ENCODE results near the gene UGT8. TPM values are rescaled to one million over a fixed set of nuclear protein-coding genes. Genes with fewer than 3 reads are reported as not detected.

The UGT8 gene
- total RNA-seq, 2 donors from 2014 or later: 4.8 to 10.4 TPM

DNA sequence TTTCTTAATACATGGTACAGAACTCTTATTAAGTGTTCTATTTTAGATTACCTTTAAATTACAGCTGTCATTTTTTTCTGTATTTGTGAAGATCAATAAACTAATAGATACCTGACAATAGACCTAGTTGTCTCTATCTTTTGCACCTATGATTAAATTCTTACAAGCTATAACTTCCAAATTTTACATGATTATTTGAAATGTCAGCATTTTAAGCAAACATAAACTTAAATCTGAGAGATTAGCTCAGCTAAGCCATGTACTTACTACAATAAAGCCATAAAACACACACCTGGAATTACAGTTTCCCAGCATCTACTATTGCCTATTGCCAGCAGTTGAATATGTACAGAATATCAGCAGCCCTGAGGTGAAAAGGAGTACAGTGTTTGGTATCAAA lies 118.8 kb downstream of the UGT8 start:
- DNase-seq: no peak
- Mint-ChIP-seq H3K27ac (no peak overlapping the region), H3K4me3 (no peak overlapping the region), H3K36me3 (ENCODE audit: low read depth) (no peaks in the 10 kb centered on the region), H3K27me3 (ENCODE audit: insufficient read depth) (no peaks in the 10 kb centered on the region), H3K4me1 (peaks cover 6% of the 10 kb centered on the region), H3K9me3 (no peaks in the 10 kb centered on the region)
- Histone ChIP-seq H3K27ac (ENCODE audit: low read depth, low read length) (no peak overlapping the region), H3K9ac (ENCODE audit: extremely low read depth, low read length, poor library complexity, severe bottlenecking) (no peak overlapping the region), H3K9me3 (ENCODE audit: control insufficient read depth, low read length) (no peaks in the 10 kb centered on the region), H3K4me3 (ENCODE audit: low read length) (no peak overlapping the region), H3K27me3 (ENCODE audit: control insufficient read depth, insufficient read depth, low read length, poor library complexity, severe bottlenecking) (no peaks in the 10 kb centered on the region), H3K36me3 (ENCODE audit: control insufficient read depth, insufficient read depth, low read length) (no peaks in the 10 kb centered on the region), H3K4me1 (ENCODE audit: control insufficient read depth, insufficient read depth, low read length) (no peaks in the 10 kb centered on the region)
- TF ChIP-seq, protein P1, sequence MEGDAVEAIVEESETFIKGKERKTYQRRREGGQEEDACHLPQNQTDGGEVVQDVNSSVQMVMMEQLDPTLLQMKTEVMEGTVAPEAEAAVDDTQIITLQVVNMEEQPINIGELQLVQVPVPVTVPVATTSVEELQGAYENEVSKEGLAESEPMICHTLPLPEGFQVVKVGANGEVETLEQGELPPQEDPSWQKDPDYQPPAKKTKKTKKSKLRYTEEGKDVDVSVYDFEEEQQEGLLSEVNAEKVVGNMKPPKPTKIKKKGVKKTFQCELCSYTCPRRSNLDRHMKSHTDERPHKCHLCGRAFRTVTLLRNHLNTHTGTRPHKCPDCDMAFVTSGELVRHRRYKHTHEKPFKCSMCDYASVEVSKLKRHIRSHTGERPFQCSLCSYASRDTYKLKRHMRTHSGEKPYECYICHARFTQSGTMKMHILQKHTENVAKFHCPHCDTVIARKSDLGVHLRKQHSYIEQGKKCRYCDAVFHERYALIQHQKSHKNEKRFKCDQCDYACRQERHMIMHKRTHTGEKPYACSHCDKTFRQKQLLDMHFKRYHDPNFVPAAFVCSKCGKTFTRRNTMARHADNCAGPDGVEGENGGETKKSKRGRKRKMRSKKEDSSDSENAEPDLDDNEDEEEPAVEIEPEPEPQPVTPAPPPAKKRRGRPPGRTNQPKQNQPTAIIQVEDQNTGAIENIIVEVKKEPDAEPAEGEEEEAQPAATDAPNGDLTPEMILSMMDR (conservative IDR thresholded peaks at IDR 0.05): no peak

DNA sequence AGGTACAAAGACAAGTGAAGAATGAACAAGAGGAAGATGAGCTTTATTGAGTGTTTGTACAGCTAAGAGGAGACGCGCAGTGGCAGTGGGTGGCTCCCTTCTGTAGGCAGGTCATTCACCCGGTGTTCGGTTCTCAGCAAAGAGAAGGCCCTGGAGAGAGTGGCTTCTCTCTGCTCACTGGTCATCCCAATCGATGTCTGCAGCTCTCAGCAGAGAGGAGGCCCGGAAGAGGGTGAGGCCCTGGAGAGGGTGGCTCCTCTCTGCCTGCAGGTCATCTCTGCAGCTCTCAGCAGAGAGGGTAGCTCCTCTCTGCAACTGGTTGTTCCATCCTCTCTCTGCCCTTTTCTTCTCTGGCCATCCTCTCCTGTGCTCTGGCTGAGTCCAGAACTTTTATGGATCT lies 126.5 kb downstream of the UGT8 start:
- WGBS, 2 experiments (ENCODE audit: insufficient coverage in 1 of 2, insufficient read length in 1 of 2): 70 to 80% methylated on average over 5 to 6 of the region's 6 CpGs
- no peak overlapping the region for H3K9ac ChIP-seq (ENCODE audit: extremely low read depth, low read length, poor library complexity, severe bottlenecking)

DNA sequence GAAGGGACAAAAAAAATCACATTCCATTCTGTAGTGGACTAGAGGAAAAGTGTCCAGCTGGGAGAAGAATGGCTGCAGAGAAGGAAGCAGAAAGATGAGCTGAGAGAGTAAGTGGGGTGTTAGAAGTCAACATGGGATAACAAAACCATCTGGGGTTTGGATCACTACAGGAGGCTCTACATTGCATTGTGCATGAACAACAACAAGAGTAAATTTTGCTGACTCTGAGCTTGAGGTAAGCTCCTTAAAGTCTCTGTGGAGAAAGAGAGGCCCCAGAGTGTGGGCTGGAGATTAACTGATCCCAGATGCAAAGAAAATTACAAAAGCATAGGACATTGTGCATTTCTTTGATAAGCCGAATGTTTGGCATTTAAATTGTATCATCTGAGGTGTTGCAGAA lies 128.9 kb downstream of the UGT8 start:
- no peak for DNase-seq
- Histone ChIP-seq H3K9ac (ENCODE audit: extremely low read depth, low read length, poor library complexity, severe bottlenecking) (no peak overlapping the region), H3K27ac (ENCODE audit: low read depth, low read length) (peak overlapping the region; percentile 19), H3K4me1 (ENCODE audit: control insufficient read depth, insufficient read depth, low read length) (peaks cover 11% of the 10 kb centered on the region), H3K4me3 (ENCODE audit: low read length) (peak overlapping the region; percentile 24), H3K27me3 (ENCODE audit: control insufficient read depth, insufficient read depth, low read length, poor library complexity, severe bottlenecking) (no peaks in the 10 kb centered on the region), H3K9me3 (ENCODE audit: control insufficient read depth, low read length) (no peaks in the 10 kb centered on the region), H3K36me3 (ENCODE audit: control insufficient read depth, insufficient read depth, low read length) (no peaks in the 10 kb centered on the region)
- Mint-ChIP-seq H3K27me3 (ENCODE audit: insufficient read depth) (no peaks in the 10 kb centered on the region), H3K4me3 (no peak overlapping the region), H3K27ac (peak overlapping the region; percentile 66), H3K9me3 (no peaks in the 10 kb centered on the region), H3K4me1 (peaks cover 18% of the 10 kb centered on the region), H3K36me3 (ENCODE audit: low read depth) (no peaks in the 10 kb centered on the region)
- WGBS, 2 experiments (ENCODE audit: insufficient coverage in 1 of 2, insufficient read length in 1 of 2): 0% methylated on average over 1 of the region's 1 CpG; no CpG with 5 or more reads in 1 of the 2 experiments
- TF ChIP-seq, protein P1 (conservative IDR thresholded peaks at IDR 0.05): no peak

More for the DNA sequence above, 126.5 kb downstream of the UGT8 start:
- DNase-seq: no peak
- TF ChIP-seq, protein P1 (conservative IDR thresholded peaks at IDR 0.05): no peak
- Histone ChIP-seq H3K4me3 (ENCODE audit: low read length) (no peak overlapping the region), H3K27ac (ENCODE audit: low read depth, low read length) (no peak overlapping the region), H3K9me3 (ENCODE audit: control insufficient read depth, low read length) (no peaks in the 10 kb centered on the region), H3K27me3 (ENCODE audit: control insufficient read depth, insufficient read depth, low read length, poor library complexity, severe bottlenecking) (no peaks in the 10 kb centered on the region), H3K36me3 (ENCODE audit: control insufficient read depth, insufficient read depth, low read length) (no peaks in the 10 kb centered on the region), H3K4me1 (ENCODE audit: control insufficient read depth, insufficient read depth, low read length) (peaks cover 11% of the 10 kb centered on the region)
- H3K27me3 Mint-ChIP-seq (ENCODE audit: insufficient read depth): no peaks in the 10 kb centered on the region
- H3K36me3 Mint-ChIP-seq (ENCODE audit: low read depth): no peaks in the 10 kb centered on the region
- peaks cover 19% of the 10 kb centered on the region for H3K4me1 Mint-ChIP-seq
- H3K27ac Mint-ChIP-seq: no peak overlapping the region
- H3K4me3 Mint-ChIP-seq: no peak overlapping the region
- no peaks in the 10 kb centered on the region for H3K9me3 Mint-ChIP-seq

Small RNA genes within 50 kb of the gene (microRNA-seq; reads per million reads assigned to microRNA genes)
- gene MIR577 (ENCODE audit: borderline microRNAs expressed): 5.0 reads per million, percentile 33 among the genes with 10 or more reads in this experiment

Data from endodermal cell (in vitro differentiated cells).